Measurements from ENCODE around the gene BBS9. TPM values are rescaled to one million over a fixed set of nuclear protein-coding genes. Genes with fewer than 3 reads are reported as not detected.

BBS9 gene
- total RNA-seq, 1 donor from 2014 or later = 16.2 TPM

GRCh38 chr7:33651998-33652515 is 522.7 kb downstream of the BBS9 start:
- no peak overlapping the region for H3K27ac Mint-ChIP-seq (ENCODE audit: unreplicated experiment)
- no peak for DNase-seq (ENCODE audit: low read depth, low spot score)
- H3K27me3 Mint-ChIP-seq (ENCODE audit: low read depth) = no peaks in the 10 kb centered on the region
- H3K9me3 Mint-ChIP-seq = no peaks in the 10 kb centered on the region
- no peak for TF ChIP-seq CTCF (conservative IDR thresholded peaks at IDR 0.05)
- H3K36me3 Mint-ChIP-seq (ENCODE audit: low read depth) = no peaks in the 10 kb centered on the region
- no peaks in the 10 kb centered on the region for H3K4me1 Mint-ChIP-seq
- no peak overlapping the region for H3K4me3 Mint-ChIP-seq

- TF ChIP-seq CTCF (conservative IDR thresholded peaks at IDR 0.05) = no peak
- no peaks in the 10 kb centered on the region for H3K36me3 Mint-ChIP-seq (ENCODE audit: low read depth)
- H3K4me3 Mint-ChIP-seq = no peak overlapping the region
- H3K27ac Mint-ChIP-seq (ENCODE audit: unreplicated experiment) = no peak overlapping the region
- no peaks in the 10 kb centered on the region for H3K4me1 Mint-ChIP-seq
- no peaks in the 10 kb centered on the region for H3K9me3 Mint-ChIP-seq
- DNase-seq (ENCODE audit: low read depth, low spot score) = no peak
- no peaks in the 10 kb centered on the region for H3K27me3 Mint-ChIP-seq (ENCODE audit: low read depth)
These were observed 525.3 kb downstream of the BBS9 start for GRCh38 chr7:33654676-33655075.

Other genes with a start within 250 kb of the BBS9 start
- 40.9 and 41.3 TPM in 2 replicates for gene KBTBD2, start 237.8 kb upstream of the BBS9 start, total RNA-seq
- 78.0 and 85.6 TPM in 2 replicates for gene FKBP9, start 172.1 kb upstream of the BBS9 start, total RNA-seq
- gene NT5C3A, start 66.8 kb upstream of the BBS9 start, total RNA-seq = 30.8 and 35.5 TPM in 2 replicates
- gene RP9, start 20.2 kb upstream of the BBS9 start, total RNA-seq = 27.5 and 32.7 TPM in 2 replicates